GM23338 (cell line): Measurements from ENCODE around the gene MPST. TPM values are rescaled to one million over a fixed set of nuclear protein-coding genes. Genes with fewer than 3 reads are reported as not detected.

Source experiments
- ATAC-seq: fragments of 200-7000 bp; cut with Tn5 transposase; 3 replicates; pipeline ENCODE4 v1.9.1; 2020
- DNase-seq: peaks from one replicate; pipeline ENCODE4 v3.0.0-alpha.2; 2015; ENCODE audit warnings: low spot score
- H2AFZ ChIP-seq: fragments of 200-600 bp; sonication (generic); 2 replicates; pipeline ENCODE4 v1.8.0; 2016; ENCODE audit warnings: antibody characterized with exemption, mild to moderate bottlenecking, moderate library complexity
- H3F3A ChIP-seq: fragments of 200-600 bp; sonication (generic); replicated peaks from 2 replicates; pipeline ENCODE4 v1.8.0; 2017; ENCODE audit warnings: antibody characterized with exemption, mixed run types, low read depth
- H3K27ac ChIP-seq: fragments of 200-600 bp; sonication (generic); 2 replicates; pipeline ENCODE4 v1.6.1; 2016; ENCODE audit warnings: low read depth
- H3K27me3 ChIP-seq: fragments of 200-600 bp; sonication (generic); 2 replicates; pipeline ENCODE4 v1.8.0; 2016; ENCODE audit warnings: mild to moderate bottlenecking, mixed run types, moderate library complexity; ENCODE audit not compliant: insufficient read depth
- H3K36me3 ChIP-seq: fragments of 200-600 bp; sonication (generic); 2 replicates; pipeline ENCODE4 v1.8.0; 2016; ENCODE audit warnings: mild to moderate bottlenecking; ENCODE audit not compliant: insufficient read depth
- H3K4me1 ChIP-seq: fragments of 200-600 bp; sonication (generic); 2 replicates; pipeline ENCODE4 v1.8.0; 2016; ENCODE audit warnings: mild to moderate bottlenecking, moderate library complexity; ENCODE audit not compliant: insufficient read depth
- H3K4me2 ChIP-seq: fragments of 200-600 bp; sonication (generic); 2 replicates; pipeline ENCODE4 v1.7.1; 2017; ENCODE audit warnings: mixed run types
- H3K4me3 ChIP-seq: fragments of 200-600 bp; sonication (generic); 2 replicates; pipeline ENCODE4 v1.6.1; 2016; ENCODE audit warnings: mixed run types
- H3K79me2 ChIP-seq: fragments of 200-600 bp; sonication (generic); replicated peaks from 2 replicates; pipeline ENCODE4 v1.8.0; 2017; ENCODE audit warnings: mild to moderate bottlenecking; ENCODE audit not compliant: insufficient read depth
- H3K9me2 ChIP-seq: fragments of 200-600 bp; sonication (generic); 2 replicates; pipeline ENCODE4 v1.8.0; 2017; ENCODE audit not compliant: insufficient read depth
- H4K20me1 ChIP-seq: fragments of 200-600 bp; sonication (generic); replicated peaks from 2 replicates; pipeline ENCODE4 v1.8.0; 2017; ENCODE audit warnings: mild to moderate bottlenecking; ENCODE audit not compliant: insufficient read depth
- H3K27ac Mint-ChIP-seq: 2 replicates; pipeline ENCODE4 v1.8.0; 2020; ENCODE audit warnings: inconsistent platforms, mild to moderate bottlenecking, moderate library complexity, mixed read lengths
- H3K27me3 Mint-ChIP-seq: 3 replicates; pipeline ENCODE4 v1.8.0; 2022; ENCODE audit warnings: low read depth, mild to moderate bottlenecking, moderate library complexity, mixed read lengths, inconsistent platforms; ENCODE audit not compliant: insufficient read depth, poor library complexity
- H3K36me3 Mint-ChIP-seq: 3 replicates; pipeline ENCODE4 v1.8.0; 2021; ENCODE audit warnings: low read depth, mild to moderate bottlenecking, inconsistent platforms, moderate library complexity, mixed read lengths
- H3K4me1 Mint-ChIP-seq: 3 replicates; pipeline ENCODE4 v1.8.0; 2020; ENCODE audit warnings: mild to moderate bottlenecking, inconsistent platforms, mixed read lengths
- H3K4me3 Mint-ChIP-seq: 3 replicates; pipeline ENCODE4 v1.8.0; 2021; ENCODE audit warnings: moderate library complexity, mild to moderate bottlenecking, inconsistent platforms, mixed read lengths
- H3K9me3 Mint-ChIP-seq: 3 replicates; pipeline ENCODE4 v1.8.0; 2020; ENCODE audit warnings: moderate library complexity, mild to moderate bottlenecking, inconsistent platforms, mixed read lengths
- CREB1 ChIP-seq: fragments of 250-450 bp; sonication (Bioruptor Pico); IDR thresholded peaks from 2 replicates; pipeline ENCODE4 v1.5.0; 2020; ENCODE audit warnings: low read depth, mild to moderate bottlenecking, moderate library complexity
- CTCF ChIP-seq, 2 experiments: fragments of 200-600 bp in 1 of 2; sonication (generic) in 1 of 2; conservative IDR thresholded peaks; 2 replicates each; pipeline versions ENCODE4 v1.5.1 to v1.6.1; 2016 to 2017; ENCODE audit warnings: antibody characterized with exemption in 2 of 2, low read depth in 2 of 2, mild to moderate bottlenecking in 2 of 2, moderate library complexity in 1 of 2
- ETS1 ChIP-seq: IDR thresholded peaks from 2 replicates; pipeline ENCODE4 v1.6.1; 2016; ENCODE audit warnings: antibody characterized with exemption
- EZH2 ChIP-seq: fragments of 200-600 bp; sonication (generic); IDR thresholded peaks from one replicate; pipeline ENCODE4 v1.8.0; 2017; ENCODE audit warnings: antibody characterized with exemption, mild to moderate bottlenecking, low read depth; ENCODE audit not compliant: unreplicated experiment
- EZH2phosphoT487 ChIP-seq: fragments of 200-600 bp; sonication (generic); IDR thresholded peaks from one replicate; pipeline ENCODE4 v1.8.1; 2018; ENCODE audit warnings: antibody characterized with exemption; ENCODE audit not compliant: unreplicated experiment
- JUNB ChIP-seq: IDR thresholded peaks from one replicate; pipeline ENCODE4 v1.6.1; 2016; ENCODE audit warnings: antibody characterized with exemption; ENCODE audit not compliant: unreplicated experiment
- NANOG ChIP-seq: IDR thresholded peaks from 2 replicates; pipeline ENCODE4 v1.6.1; 2016; ENCODE audit warnings: antibody characterized with exemption, borderline replicate concordance
- POLR2AphosphoS5 ChIP-seq: IDR thresholded peaks from 2 replicates; pipeline ENCODE4 v1.6.1; 2016; ENCODE audit warnings: antibody characterized with exemption, low read depth
- STAT1 ChIP-seq: IDR thresholded peaks from one replicate; pipeline ENCODE4 v1.6.1; 2016; ENCODE audit warnings: antibody characterized with exemption; ENCODE audit not compliant: unreplicated experiment
- ZNF114 ChIP-seq: fragments of 250-450 bp; sonication (Bioruptor Pico); IDR thresholded peaks from 2 replicates; pipeline ENCODE4 v1.5.0; 2020; ENCODE audit warnings: mild to moderate bottlenecking, moderate library complexity
- ZNF331 ChIP-seq: fragments of 250-450 bp; sonication (Bioruptor Pico); IDR thresholded peaks from 2 replicates; pipeline ENCODE4 v1.5.0; 2020; ENCODE audit warnings: low read depth, mild to moderate bottlenecking, moderate library complexity
- polyA plus RNA-seq: library from polyadenylated mRNA; unstranded; fragments of >200 nt; fragmentation: Nextera tagmentation; extraction: Ambion mirVana; gene quantifications from 2 replicates; pipeline ENCODE4 v1.2.1, GENCODE V29; 2016
- total RNA-seq: library from RNA; depleted of rRNA; stranded (reverse); fragments of >200 nt; shearing (Covaris generic); gene quantifications from 2 replicates; pipeline ENCODE4 v1.2.3, GENCODE V29; 2014
- TF ChIP-seq, protein P1 (sequence below): fragments of 250-450 bp; sonication (Bioruptor Pico); IDR thresholded peaks from 2 replicates; pipeline ENCODE4 v1.5.0; 2020; ENCODE audit warnings: mild to moderate bottlenecking, moderate library complexity
- TF ChIP-seq, protein P2 (sequence below): IDR thresholded peaks from one replicate; pipeline ENCODE4 v1.6.1; 2018; ENCODE audit warnings: antibody characterized with exemption; ENCODE audit not compliant: unreplicated experiment

The MPST gene
- total and polyA plus RNA-seq, 2 experiments from 2014 or later: 86.2 to 158 TPM

- DNase-seq (no peak), ATAC-seq (no peak)
- Mint-ChIP-seq H3K4me1 (peaks cover 6% of the 10 kb centered on the region; the same call in 2 of the 3 replicates), H3K9me3 (no peaks in the 10 kb centered on the region; the same call in 2 of the 3 replicates), H3K36me3 (no peaks in the 10 kb centered on the region), H3K27ac (no peak overlapping the region), H3K4me3 (no peak overlapping the region), H3K27me3 (peaks cover 41% of the 10 kb centered on the region)
- H3K27me3 ChIP-seq: peaks cover 69% of the 10 kb centered on the region
- H2AFZ ChIP-seq: no peak overlapping the region
- H3K79me2 ChIP-seq: no peaks in the 10 kb centered on the region
- no peaks in the 10 kb centered on the region for H4K20me1 ChIP-seq
- H3K9me2 ChIP-seq: 0 out of 2 replicates have a peak, but pooled peaks cover 8% of the 10 kb centered on the region
- TF ChIP-seq JUNB (no peak), NANOG (no peak), EZH2 (no peak), POLR2AphosphoS5 (no peak), STAT1 (no peak), EZH2phosphoT487 (no peak), CTCF (conservative IDR thresholded peaks at IDR 0.05; ENCODE audit: low read depth in 2 of 2) (no peak), CREB1 (no peak), ZNF331 (no peak), ETS1 (no peak), ZNF114 (CRISPR knock-in tag) (no peak)
- TF ChIP-seq, protein P1, sequence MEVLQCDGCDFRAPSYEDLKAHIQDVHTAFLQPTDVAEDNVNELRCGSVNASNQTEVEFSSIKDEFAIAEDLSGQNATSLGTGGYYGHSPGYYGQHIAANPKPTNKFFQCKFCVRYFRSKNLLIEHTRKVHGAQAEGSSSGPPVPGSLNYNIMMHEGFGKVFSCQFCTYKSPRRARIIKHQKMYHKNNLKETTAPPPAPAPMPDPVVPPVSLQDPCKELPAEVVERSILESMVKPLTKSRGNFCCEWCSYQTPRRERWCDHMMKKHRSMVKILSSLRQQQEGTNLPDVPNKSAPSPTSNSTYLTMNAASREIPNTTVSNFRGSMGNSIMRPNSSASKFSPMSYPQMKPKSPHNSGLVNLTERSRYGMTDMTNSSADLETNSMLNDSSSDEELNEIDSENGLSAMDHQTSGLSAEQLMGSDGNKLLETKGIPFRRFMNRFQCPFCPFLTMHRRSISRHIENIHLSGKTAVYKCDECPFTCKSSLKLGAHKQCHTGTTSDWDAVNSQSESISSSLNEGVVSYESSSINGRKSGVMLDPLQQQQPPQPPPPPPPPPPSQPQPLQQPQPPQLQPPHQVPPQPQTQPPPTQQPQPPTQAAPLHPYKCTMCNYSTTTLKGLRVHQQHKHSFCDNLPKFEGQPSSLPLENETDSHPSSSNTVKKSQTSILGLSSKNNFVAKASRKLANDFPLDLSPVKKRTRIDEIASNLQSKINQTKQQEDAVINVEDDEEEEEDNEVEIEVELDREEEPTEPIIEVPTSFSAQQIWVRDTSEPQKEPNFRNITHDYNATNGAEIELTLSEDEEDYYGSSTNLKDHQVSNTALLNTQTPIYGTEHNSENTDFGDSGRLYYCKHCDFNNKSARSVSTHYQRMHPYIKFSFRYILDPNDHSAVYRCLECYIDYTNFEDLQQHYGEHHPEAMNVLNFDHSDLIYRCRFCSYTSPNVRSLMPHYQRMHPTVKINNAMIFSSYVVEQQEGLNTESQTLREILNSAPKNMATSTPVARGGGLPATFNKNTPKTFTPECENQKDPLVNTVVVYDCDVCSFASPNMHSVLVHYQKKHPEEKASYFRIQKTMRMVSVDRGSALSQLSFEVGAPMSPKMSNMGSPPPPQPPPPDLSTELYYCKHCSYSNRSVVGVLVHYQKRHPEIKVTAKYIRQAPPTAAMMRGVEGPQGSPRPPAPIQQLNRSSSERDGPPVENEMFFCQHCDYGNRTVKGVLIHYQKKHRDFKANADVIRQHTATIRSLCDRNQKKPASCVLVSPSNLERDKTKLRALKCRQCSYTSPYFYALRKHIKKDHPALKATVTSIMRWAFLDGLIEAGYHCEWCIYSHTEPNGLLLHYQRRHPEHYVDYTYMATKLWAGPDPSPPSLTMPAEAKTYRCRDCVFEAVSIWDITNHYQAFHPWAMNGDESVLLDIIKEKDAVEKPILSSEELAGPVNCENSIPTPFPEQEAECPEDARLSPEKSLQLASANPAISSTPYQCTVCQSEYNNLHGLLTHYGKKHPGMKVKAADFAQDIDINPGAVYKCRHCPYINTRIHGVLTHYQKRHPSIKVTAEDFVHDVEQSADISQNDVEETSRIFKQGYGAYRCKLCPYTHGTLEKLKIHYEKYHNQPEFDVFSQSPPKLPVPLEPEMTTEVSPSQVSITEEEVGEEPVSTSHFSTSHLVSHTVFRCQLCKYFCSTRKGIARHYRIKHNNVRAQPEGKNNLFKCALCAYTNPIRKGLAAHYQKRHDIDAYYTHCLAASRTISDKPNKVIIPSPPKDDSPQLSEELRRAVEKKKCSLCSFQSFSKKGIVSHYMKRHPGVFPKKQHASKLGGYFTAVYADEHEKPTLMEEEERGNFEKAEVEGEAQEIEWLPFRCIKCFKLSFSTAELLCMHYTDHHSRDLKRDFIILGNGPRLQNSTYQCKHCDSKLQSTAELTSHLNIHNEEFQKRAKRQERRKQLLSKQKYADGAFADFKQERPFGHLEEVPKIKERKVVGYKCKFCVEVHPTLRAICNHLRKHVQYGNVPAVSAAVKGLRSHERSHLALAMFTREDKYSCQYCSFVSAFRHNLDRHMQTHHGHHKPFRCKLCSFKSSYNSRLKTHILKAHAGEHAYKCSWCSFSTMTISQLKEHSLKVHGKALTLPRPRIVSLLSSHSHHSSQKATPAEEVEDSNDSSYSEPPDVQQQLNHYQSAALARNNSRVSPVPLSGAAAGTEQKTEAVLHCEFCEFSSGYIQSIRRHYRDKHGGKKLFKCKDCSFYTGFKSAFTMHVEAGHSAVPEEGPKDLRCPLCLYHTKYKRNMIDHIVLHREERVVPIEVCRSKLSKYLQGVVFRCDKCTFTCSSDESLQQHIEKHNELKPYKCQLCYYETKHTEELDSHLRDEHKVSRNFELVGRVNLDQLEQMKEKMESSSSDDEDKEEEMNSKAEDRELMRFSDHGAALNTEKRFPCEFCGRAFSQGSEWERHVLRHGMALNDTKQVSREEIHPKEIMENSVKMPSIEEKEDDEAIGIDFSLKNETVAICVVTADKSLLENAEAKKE: no peak
- TF ChIP-seq, protein P2, sequence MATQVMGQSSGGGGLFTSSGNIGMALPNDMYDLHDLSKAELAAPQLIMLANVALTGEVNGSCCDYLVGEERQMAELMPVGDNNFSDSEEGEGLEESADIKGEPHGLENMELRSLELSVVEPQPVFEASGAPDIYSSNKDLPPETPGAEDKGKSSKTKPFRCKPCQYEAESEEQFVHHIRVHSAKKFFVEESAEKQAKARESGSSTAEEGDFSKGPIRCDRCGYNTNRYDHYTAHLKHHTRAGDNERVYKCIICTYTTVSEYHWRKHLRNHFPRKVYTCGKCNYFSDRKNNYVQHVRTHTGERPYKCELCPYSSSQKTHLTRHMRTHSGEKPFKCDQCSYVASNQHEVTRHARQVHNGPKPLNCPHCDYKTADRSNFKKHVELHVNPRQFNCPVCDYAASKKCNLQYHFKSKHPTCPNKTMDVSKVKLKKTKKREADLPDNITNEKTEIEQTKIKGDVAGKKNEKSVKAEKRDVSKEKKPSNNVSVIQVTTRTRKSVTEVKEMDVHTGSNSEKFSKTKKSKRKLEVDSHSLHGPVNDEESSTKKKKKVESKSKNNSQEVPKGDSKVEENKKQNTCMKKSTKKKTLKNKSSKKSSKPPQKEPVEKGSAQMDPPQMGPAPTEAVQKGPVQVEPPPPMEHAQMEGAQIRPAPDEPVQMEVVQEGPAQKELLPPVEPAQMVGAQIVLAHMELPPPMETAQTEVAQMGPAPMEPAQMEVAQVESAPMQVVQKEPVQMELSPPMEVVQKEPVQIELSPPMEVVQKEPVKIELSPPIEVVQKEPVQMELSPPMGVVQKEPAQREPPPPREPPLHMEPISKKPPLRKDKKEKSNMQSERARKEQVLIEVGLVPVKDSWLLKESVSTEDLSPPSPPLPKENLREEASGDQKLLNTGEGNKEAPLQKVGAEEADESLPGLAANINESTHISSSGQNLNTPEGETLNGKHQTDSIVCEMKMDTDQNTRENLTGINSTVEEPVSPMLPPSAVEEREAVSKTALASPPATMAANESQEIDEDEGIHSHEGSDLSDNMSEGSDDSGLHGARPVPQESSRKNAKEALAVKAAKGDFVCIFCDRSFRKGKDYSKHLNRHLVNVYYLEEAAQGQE: no peak
- H3K4me2 ChIP-seq: no peak overlapping the region
- no peaks in the 10 kb centered on the region for H3F3A ChIP-seq
- H3K4me3 ChIP-seq: no peak overlapping the region
- H3K36me3 ChIP-seq: no peaks in the 10 kb centered on the region
- peaks cover 5% of the 10 kb centered on the region; the same call in 1 of the 2 replicates for H3K4me1 ChIP-seq
- no peak overlapping the region for H3K27ac ChIP-seq
Observed at GRCh38 chr22:37072673-37073072, 53.1 kb downstream of the MPST start.
